GM18858 (cell line): ENCODE measurements around the gene ANKRD44.
A peak's percentile ranks its signal among the peaks of the same experiment; 100 is the strongest.
"Not testable (repeated sequence)": the region's sequence is repeated elsewhere in the genome, so short reads cannot be mapped to it uniquely, and the experiment has no call there.

Experiments
- ATAC-seq: cut with Tn5 transposase; IDR thresholded peaks from one replicate; pipeline ENCODE4 v1.9.1; 2021; ENCODE audit not compliant: unreplicated experiment

Gene ANKRD44

GRCh38 chr2:197293252-197294007 is 17.1 kb downstream of the ANKRD44 start:
- peak; percentile 29 for ATAC-seq

GRCh38 chr2:197292619-197293018 is 18.0 kb downstream of the ANKRD44 start:
- peak; percentile 32 for ATAC-seq

GRCh38 chr2:197287596-197287932 is 23.0 kb downstream of the ANKRD44 start:
- not testable (repeated sequence) for ATAC-seq

DNA sequence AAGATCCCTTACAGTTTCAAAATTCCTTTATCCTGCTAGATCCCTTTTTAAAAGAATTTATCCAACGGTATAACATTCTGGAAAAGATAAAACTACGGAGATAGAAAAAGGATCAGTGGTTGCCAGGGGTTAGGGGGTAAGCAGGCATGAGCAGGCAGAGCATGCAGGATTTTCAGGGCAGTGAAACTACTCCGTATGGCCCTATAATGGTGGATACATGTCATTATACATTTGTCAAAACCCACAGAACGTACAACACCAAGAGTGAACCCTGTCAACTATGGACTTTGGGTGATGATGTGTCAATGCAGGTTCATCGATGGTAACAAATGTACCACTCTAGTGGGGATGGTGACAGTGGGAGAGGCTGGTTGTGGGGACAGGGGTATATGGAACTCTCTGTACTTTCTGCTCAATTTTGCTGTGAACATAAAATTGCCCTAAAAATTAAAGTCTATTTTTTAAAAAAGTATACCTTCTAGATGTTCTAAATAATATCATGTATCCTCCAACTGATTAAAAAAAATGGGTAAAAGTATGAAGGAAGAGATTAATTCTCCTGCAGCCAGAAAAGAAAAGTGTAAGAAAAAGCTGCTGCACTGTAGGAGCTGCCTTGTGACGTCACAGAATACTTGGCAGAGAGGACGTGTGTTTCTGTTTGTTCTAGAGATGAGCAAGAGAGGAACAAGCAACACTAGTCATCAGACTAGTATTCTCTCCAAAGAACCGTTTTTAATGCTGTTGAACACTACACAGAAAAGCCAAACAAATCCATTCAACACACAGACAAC is 23.6 kb downstream of the ANKRD44 start:
- ATAC-seq, result peak; percentile 95

GRCh38 chr2:197285361-197285760 is 25.2 kb downstream of the ANKRD44 start:
- no peak for ATAC-seq

GRCh38 chr2:197284956-197285355 is 25.6 kb downstream of the ANKRD44 start:
- ATAC-seq, result no peak

DNA sequence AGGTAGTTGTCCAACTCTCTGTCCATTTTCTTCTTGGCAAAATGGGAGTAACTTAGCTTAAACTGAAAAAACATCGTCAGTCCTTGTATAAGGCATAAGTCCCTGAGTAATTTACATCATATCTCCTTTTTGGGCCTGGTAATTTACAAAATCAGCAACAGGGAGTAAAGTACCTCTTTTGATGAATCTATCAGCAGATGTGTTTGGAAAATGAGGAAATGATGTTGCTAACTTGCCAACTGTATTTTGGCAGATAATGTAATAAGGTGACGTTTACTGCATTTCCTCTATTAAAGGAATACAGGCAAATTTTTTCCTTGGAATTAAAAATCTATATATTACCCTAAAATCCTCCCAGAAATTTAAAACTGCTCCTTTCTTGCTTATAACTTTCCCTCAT is 29.2 kb downstream of the ANKRD44 start:
- no peak for ATAC-seq

GRCh38 chr2:197280015-197280702 is 30.4 kb downstream of the ANKRD44 start:
- ATAC-seq, result peak; percentile 49

GRCh38 chr2:197278799-197279763 is 31.5 kb downstream of the ANKRD44 start:
- no peak for ATAC-seq

DNA sequence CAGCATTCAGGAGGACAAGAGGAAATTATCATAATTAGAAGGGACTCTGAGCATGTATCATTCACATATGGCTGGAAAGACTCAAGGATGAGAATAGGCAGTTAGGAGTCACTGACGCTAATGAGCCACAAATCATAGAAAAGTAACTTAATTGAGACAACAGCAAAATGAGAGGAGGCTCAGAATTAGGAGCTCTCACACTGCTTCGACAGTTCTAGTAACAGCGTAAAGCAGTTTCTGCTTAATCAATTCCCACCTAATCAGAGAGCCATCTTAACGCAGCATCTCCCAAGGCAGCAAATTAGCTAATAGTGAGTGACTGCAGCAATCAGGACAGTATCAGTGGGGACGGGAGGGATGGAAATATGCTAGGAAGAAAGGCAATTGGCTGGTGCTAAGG is 32.8 kb downstream of the ANKRD44 start:
- ATAC-seq, result no peak

- no peak for ATAC-seq
Observed at GRCh38 chr2:197276156-197276555, 34.4 kb downstream of the ANKRD44 start.

DNA sequence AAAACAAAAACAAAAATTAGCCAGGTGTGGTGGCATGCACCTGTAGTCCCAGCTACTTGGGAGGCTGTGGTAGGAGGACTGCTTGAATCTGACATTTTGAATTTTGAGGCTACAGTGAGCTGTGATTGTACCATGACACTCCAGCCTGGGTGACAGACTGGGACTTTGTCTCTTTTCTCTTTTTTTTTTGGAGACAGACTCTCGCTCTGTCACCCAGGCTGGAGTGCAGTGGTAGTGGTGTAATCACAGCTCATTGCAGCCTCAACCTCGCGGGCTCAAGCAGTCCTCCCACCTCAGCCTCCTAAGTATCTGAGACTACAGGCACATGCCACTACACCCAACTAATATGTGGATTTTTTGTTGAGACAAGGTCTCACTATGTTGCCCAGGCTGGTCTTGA is 35.6 kb downstream of the ANKRD44 start:
- no peak for ATAC-seq

- ATAC-seq, result no peak
Observed at GRCh38 chr2:197274349-197274748, 36.2 kb downstream of the ANKRD44 start.

DNA sequence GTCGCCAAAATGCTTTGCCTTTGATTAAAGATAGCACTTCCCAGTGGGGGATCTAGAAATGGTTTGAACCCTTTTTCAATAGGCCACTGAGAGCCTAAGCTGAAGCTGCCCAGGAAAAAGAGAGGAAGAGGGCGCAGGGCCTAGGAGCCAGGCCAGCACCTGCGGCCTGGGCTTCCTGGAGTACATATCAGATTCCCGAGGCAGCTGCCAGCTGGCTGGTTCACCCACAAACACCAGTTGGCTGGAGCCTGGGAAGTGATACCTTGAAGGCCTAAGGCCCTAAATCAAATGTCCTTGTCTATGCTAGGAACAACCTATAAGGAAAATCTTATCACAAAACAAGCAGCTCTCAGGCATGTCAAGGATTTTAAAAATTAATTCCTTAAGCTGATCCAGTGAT is 37.1 kb downstream of the ANKRD44 start:
- ATAC-seq, result no peak

DNA sequence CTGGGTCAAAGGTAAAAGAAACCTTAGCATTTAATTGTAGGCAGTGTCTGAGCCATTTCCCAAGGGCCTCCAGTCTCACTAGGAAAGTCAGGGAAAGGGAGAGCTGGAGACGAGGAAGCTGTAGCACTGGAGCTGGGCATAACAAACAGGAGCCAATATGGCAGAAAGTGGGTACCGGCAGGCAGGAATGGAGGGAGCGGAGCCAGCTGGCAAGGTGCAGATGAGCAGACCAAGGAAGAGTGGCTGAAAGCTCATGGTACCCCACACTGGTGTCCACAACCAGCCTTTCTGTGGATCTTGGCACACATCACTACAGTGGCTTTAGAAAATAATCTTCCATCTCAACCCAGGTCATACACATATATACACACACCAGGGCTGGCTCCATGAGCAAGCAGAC is 40.0 kb downstream of the ANKRD44 start:
- no peak for ATAC-seq

DNA sequence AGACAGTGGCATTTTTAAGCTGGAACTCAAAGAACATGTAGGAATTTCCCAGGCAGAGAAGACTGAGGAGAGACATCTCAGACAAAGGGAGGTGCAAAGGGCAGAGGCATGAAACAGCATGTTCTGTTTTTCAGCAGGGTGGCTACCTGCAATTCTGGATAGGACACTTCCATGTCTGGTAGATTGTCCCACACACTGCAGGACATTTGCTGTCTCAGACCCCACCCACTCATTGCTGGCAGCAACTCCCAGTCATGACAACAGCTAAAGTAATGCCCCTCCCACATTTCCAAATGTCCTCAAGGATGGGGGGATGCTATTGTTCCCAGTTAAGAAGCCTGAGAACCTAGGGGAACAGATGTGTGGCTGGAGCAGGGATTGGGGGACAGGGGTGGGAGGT is 40.8 kb downstream of the ANKRD44 start:
- no peak for ATAC-seq

DNA sequence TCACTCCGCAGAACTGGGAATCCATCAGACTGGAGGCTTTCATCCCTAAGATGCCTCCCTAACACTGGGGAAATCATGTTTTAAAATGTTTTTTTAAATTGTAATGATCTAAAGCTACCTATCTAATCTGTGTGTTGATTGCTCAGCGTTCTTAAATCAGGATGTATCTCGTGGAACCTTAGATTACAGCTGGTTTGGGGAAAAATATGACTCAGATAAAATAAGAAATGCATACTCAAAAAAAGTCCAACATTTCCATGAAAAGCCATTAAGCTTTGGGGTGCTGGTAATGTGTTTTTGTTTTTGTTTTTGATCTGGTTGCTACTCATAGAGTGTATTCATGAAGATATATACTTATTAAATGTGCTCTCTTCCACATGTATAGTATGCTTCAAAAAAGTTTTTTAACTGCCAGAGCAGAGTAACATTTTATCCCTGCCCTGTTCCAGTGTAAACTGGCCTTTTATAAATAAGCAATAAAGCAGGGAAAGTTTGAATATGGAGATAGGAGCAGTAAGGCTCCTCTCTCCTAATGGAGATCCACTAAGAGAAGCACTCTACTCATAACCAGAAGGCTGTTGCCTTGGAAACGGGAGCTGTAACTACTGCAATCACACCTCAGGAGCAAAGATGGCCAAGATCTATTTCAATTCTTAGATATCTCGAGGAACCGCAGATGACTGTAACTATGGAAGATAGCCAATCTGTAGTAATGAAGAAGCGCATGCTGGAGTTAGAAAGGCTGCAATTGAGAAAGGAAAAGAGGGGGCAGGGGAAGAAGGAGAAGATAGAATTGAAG is 41.6 kb downstream of the ANKRD44 start:
- ATAC-seq, result peak; percentile 62

- no peak for ATAC-seq
Observed at GRCh38 chr2:197266477-197266876, 44.1 kb downstream of the ANKRD44 start.

- no peak for ATAC-seq
Observed at GRCh38 chr2:197265924-197266323, 44.7 kb downstream of the ANKRD44 start.

- ATAC-seq, result no peak
Observed at GRCh38 chr2:197265036-197265435, 45.5 kb downstream of the ANKRD44 start.
